MM.1S (cell line): ENCODE measurements around the gene MS4A15.

Source experiments
- EZH2 ChIP-seq: fragments of 300-600 bp; sonication (generic); optimal IDR thresholded peaks from 2 replicates; pipeline ENCODE3; 2017; ENCODE audit warnings: low read depth, mild to moderate bottlenecking, antibody characterized with exemption, low read length, mixed read lengths
- TF ChIP-seq, protein P1 (sequence below): fragments of 300-600 bp; sonication (generic); IDR thresholded peaks from 2 replicates; pipeline ENCODE4 v1.5.1; 2016; ENCODE audit warnings: antibody characterized with exemption, low read length, mixed read lengths

DNA sequence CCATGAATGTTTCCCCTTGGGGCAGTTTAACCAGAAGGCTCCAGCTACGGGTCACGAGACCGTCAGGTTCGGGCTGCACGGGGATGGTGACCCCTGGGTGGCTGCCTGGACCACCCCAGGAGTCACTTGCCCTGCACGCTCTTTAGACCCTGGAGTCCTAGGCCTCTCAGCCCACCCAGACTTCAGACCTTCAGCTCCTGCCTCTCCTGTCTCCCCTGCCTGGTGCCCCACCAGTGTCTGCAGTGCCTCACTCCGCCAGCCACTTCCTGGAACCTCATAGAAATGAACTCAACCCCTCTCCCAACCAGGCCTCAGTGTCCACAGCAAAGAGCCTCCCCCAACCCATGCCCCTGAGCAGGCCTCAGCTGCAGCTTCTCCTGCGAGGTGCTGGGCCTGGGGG, 16.0 kb downstream of the MS4A15 start:
- TF ChIP-seq, protein P1, sequence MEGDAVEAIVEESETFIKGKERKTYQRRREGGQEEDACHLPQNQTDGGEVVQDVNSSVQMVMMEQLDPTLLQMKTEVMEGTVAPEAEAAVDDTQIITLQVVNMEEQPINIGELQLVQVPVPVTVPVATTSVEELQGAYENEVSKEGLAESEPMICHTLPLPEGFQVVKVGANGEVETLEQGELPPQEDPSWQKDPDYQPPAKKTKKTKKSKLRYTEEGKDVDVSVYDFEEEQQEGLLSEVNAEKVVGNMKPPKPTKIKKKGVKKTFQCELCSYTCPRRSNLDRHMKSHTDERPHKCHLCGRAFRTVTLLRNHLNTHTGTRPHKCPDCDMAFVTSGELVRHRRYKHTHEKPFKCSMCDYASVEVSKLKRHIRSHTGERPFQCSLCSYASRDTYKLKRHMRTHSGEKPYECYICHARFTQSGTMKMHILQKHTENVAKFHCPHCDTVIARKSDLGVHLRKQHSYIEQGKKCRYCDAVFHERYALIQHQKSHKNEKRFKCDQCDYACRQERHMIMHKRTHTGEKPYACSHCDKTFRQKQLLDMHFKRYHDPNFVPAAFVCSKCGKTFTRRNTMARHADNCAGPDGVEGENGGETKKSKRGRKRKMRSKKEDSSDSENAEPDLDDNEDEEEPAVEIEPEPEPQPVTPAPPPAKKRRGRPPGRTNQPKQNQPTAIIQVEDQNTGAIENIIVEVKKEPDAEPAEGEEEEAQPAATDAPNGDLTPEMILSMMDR = no peak
- TF ChIP-seq EZH2 = no peak
